HG03565 (cell line): ENCODE results near the gene PID1.
A peak's percentile ranks its signal among the peaks of the same experiment; 100 is the strongest.

ENCODE experiments used
- ATAC-seq: cut with Tn5 transposase; IDR thresholded peaks from one replicate; pipeline ENCODE4 v1.9.1; 2021; ENCODE audit warnings: mild to moderate bottlenecking, moderate library complexity; ENCODE audit not compliant: unreplicated experiment

The PID1 gene

DNA sequence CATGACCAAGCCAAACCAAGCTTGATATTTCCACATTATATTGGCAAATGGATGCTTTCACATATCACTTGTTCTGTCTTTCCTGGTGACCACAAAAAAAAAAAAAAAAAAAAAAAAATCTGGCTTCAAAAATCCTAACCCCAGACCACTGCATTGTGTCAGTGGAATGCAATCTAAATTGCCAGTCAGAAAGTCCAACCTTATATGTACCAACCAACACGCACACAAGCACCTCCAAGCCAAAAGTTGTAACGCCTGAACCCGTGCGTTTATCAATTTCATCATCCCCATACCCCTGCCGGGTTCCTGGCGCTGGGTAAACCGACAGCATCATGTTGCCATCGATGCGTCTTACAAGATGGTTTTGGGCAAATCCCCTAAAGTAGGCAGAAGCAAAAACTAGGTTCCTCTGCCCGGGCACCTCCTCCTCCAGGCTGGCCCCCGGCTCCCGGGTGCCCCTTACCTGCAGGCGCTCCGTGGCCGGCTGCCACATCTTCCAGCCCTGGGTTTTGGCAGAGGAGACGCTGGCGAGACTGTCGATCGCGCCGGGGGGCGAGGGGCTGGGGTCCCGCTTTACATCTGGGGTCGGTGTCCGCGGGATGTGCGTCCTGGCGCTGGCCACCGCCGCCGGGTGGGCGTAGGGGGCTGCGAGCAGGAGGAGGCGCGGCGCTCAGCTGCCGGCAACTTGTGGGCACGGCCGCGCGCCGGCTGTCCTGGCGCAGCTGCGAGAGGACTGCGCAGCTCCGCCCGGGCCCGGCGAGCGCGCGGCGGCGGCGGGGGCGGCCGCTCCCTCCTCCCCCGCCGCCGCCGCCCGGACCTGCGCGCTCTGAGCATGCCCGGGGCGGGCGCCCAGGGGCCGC is at the start of gene PID1:
PID1 (minus strand) TSS at position 737 of the 860 bp plus-strand sequence; CDS start at position 493, 244 bp downstream.
- no peak for ATAC-seq

- ATAC-seq: no peak
Measured at GRCh38 chr2:229319558-229319957, 48.5 kb upstream of the PID1 start.

DNA sequence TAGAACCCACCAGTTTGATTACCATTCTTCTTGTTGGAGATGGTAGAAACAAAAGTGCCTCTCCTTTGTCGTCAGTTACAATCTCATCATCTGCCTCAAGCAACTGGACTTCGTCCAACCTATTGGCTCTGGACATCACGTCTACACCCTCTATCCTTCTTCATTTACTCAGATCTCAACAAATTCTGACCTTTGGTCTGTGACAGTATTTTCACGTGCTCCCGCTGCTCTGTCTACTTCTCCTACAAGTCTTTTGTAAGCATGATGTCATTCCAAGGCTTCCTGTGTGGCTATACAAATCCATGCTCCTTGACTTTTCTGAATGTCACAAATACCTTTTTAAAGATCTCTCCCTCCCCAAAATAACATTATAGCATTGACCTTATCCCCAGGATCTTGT is 43.0 kb upstream of the PID1 start:
- no peak for ATAC-seq

- no peak for ATAC-seq
Measured at GRCh38 chr2:229313591-229313990, 42.5 kb upstream of the PID1 start.

DNA sequence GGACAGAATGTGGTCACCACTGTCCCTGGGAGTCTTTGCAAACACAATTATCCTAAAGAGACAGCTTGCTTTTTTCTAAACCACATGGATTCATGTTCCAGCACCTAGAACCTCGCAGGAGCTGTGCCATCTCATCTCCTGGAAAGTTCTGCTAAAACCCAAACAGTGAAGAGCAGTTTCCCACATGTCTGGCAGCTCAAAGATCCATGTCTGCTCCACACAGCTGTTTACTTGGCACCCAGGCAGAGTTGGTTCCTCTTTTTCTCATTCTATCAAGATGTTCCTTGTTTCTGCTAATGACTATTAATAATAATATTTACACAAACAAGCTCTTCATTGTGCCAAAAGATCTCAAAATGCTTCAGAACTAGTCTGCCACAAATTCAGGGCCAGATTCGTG is 30.1 kb upstream of the PID1 start:
- ATAC-seq: no peak

DNA sequence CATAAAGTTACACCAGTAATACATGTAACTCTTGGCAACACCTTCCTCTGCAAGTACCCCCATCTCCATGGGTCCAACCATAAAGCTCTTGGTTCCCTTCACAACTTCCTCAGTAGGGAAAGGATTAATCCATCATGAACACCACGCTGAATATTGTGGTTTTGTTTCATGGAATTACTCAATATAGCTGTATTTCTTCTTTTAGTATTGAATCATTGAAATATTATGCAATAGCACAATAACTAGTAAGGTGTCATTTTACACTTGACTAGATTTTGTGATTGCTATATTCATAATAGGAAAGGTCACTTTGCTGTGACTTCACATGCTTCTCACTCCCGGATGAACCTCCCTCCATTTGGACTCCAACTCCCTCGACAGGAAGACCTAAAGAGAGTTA is 29.7 kb upstream of the PID1 start:
- no peak for ATAC-seq

- ATAC-seq: no peak
Measured at GRCh38 chr2:229300371-229300770, 29.3 kb upstream of the PID1 start.

- ATAC-seq: no peak
Measured at GRCh38 chr2:229297247-229297646, 26.2 kb upstream of the PID1 start.

- ATAC-seq: no peak
Measured at GRCh38 chr2:229296536-229296935, 25.4 kb upstream of the PID1 start.

GRCh38 chr2:229296016-229296415 is 24.9 kb upstream of the PID1 start:
- ATAC-seq: no peak

DNA sequence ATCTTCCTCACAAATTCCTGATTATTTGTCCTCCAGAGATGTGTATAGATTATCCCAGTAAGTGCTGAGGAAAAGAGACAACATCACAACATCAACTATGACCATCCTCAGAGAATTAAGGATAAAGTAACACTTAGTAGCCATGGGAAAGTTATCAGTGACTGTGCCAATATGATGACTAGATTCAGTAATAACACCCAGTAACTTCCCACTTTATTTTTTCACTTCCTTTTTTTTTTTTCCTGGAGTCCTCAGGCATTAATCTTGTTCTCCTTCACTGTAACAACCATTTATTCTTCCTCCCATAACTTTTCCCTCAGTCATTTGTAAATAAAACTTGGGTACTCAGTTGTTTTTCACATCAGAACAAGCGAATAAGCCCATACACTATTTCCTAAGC is 16.7 kb upstream of the PID1 start:
- no peak for ATAC-seq

- ATAC-seq: no peak
Measured at GRCh38 chr2:229282758-229283546, 11.9 kb upstream of the PID1 start.

- no peak for ATAC-seq
Measured at GRCh38 chr2:229279516-229279915, 8.4 kb upstream of the PID1 start.

DNA sequence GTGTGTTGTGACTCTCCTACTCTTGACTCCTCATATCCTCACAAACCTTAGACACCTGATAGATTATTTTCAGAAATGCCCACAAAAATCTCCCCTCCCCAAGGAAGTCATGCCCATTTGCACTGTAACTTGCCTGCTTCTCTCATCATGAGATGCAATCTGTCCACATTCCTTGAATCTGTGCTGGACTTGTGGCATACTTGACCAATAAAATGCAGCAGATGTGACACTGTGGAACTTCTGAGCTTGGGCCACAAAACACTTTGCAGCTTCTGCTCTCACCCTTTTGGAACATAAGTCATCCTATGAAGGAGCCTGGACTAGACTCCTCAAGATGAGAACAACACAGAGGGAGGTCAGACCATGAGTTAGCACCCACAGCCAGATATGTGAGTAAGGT is 4.4 kb upstream of the PID1 start:
- ATAC-seq: no peak

GRCh38 chr2:229273723-229274338 is 2.7 kb upstream of the PID1 start:
- peak; percentile 65 for ATAC-seq

- no peak for ATAC-seq
Measured at GRCh38 chr2:229273006-229273722, 2.1 kb upstream of the PID1 start.

DNA sequence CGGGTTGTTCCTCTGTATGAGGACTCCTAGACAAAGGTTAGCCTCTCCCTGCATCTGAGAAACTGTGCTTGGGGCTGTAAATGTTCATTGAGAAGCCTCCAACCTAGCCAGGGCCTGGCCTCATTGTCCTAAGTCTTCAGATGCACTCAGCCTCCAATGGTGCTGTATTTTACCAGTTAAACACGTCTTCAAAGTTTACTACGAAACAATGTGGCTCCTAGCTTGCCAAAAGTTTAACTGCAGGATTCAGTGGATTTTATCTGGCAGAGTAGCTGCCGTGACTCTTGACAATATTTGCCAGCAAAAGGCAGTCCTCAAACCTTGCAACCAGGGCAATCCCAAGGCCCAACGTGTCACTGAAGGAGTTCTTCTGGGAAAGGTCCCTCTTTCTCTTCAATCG is 1.1 kb downstream of the PID1 start:
- ATAC-seq: no peak

GRCh38 chr2:229269146-229269545 is 1.9 kb downstream of the PID1 start:
- no peak for ATAC-seq

DNA sequence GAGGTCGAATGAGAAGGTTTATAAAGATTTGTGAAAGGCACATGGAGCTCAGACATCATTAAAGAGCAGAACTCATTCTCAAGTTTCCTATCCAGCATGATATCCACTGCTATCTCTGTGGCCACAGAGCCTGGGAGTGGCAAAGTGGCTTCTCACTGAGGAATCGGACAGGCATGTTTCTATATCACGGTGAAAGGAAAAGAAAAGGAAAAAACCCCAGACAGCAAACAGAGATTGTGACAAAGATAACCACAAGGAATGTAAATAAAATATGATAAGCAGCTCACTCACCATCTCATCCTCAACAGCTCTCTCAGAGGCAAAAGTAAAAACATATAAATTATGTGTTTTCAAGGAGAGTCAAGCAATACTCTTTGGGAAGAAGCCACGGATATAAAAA is 2.5 kb downstream of the PID1 start:
- ATAC-seq: no peak

- ATAC-seq: no peak
Measured at GRCh38 chr2:229267080-229267479, 4.0 kb downstream of the PID1 start.

GRCh38 chr2:229265727-229266126 is 5.4 kb downstream of the PID1 start:
- ATAC-seq: no peak
